ENCODE data around the gene OR7G3.

OR7G3 gene

DNA sequence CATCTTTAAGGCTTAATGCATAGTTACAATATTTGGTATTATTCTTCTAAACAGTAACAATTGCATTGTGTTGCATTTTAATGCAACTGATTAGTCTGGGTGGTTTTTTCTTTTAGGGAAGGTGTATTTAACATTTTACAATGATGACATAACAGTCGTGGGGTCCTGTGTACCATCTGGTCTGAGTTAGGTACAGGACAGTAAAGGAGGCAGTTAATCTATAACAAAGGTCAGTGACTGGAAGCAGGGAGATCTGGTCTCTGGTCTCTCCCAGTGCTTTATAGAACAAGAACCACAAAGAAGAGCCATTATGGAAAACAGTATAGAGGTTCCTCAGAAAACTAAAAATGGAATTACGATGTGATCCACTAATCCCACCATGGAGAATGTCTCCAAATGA, 16.8 kb downstream of the OR7G3 start:
- Histone ChIP-seq H3K27ac (ENCODE audit: low read depth, low read length) (no peak overlapping the region), H3K4me1 (ENCODE audit: control insufficient read depth, insufficient read depth, low read length, unreplicated experiment) (no peaks in the 10 kb centered on the region), H3K36me3 (ENCODE audit: insufficient read depth, low read length) (no peaks in the 10 kb centered on the region), H3K27me3 (ENCODE audit: insufficient read depth, low read length) (peaks cover 12% of the 10 kb centered on the region; the same call in 1 of the 2 replicates), H3K4me3 (ENCODE audit: low read depth, low read length) (no peak overlapping the region), H2AFZ (ENCODE audit: low read length, unreplicated experiment) (no peak overlapping the region), H3K79me2 (ENCODE audit: control insufficient read depth, insufficient read depth, low read length, unreplicated experiment) (no peaks in the 10 kb centered on the region)

GRCh38 chr19:9107375-9107774, 19.4 kb downstream of the OR7G3 start, which contains the start of gene OR7G2:
Gene OR7G2 (minus strand): TSS chr19:9107475. CDS start chr19:9103243, 4,232 bp downstream.
- H3K27ac ChIP-seq (ENCODE audit: low read depth, low read length) = no peak within 1 kb of the TSS
- H3K27me3 ChIP-seq (ENCODE audit: insufficient read depth, low read length) = peaks cover 11% of the 10 kb centered on the region
- H3K79me2 ChIP-seq (ENCODE audit: control insufficient read depth, insufficient read depth, low read length, unreplicated experiment) = no peaks in the 10 kb centered on the region
- H3K4me1 ChIP-seq (ENCODE audit: control insufficient read depth, insufficient read depth, low read length, unreplicated experiment) = no peaks in the 10 kb centered on the region
- H3K4me3 ChIP-seq (ENCODE audit: low read depth, low read length) = no peak within 1 kb of the TSS
- no peaks in the 10 kb centered on the region for H3K36me3 ChIP-seq (ENCODE audit: insufficient read depth, low read length)
- no peak within 1 kb of the TSS for H2AFZ ChIP-seq (ENCODE audit: low read length, unreplicated experiment)

DNA sequence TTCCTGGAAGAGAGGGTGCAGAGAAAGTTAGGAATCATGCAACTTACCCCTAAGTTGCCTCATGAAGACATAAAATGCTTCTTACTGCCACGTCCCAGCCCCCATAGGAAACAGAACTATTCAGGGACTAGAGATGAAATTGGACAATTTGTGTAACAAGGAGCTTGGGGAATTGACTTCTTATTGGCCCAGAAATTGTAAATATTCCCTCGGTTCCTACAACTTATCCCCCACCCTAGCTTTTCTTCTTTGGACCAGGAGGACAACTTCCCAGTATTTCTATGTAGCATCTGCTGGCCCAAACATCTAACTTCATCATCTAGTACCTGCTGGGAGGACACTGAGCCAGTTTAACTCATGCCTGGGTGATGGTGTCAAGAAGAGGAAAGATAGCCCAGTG, 40.0 kb downstream of the OR7G3 start, which contains the start of gene OR1M1:
Gene OR1M1, plus strand, starts transcription at position 301 of the 400 bp plus-strand sequence. CDS start 6,184 bp downstream, outside the sequence.
- Histone ChIP-seq H3K4me1 (ENCODE audit: control insufficient read depth, insufficient read depth, low read length, unreplicated experiment) (no peaks in the 10 kb centered on the region), H3K79me2 (ENCODE audit: control insufficient read depth, insufficient read depth, low read length, unreplicated experiment) (no peaks in the 10 kb centered on the region), H3K27me3 (ENCODE audit: insufficient read depth, low read length) (peaks cover 3% of the 10 kb centered on the region), H2AFZ (ENCODE audit: low read length, unreplicated experiment) (no peak within 1 kb of the TSS), H3K27ac (ENCODE audit: low read depth, low read length) (no peak within 1 kb of the TSS), H3K36me3 (ENCODE audit: insufficient read depth, low read length) (no peaks in the 10 kb centered on the region), H3K4me3 (ENCODE audit: low read depth, low read length) (no peak within 1 kb of the TSS)

DNA sequence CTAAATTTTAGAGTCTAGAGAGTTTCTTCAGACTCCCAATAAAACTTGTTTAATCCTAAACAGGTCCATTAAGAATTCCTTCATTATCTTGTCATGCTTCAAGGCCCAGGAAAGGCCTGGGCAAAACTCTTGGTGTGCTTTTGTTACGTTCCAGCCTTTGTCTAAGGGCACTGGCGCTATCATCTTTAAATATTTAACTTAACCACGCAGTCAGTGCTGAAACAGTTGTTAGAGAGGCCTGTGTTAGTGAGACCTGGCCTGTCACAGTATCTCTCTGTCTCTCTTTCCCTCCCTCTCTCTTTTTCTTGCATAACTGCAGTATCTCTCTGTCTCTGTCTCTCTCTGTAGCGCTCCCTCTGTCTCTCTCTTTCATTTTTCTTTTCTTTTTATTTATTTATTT, 48.1 kb downstream of the OR7G3 start:
- no peak overlapping the region for H3K27ac ChIP-seq (ENCODE audit: low read depth, low read length)
- H2AFZ ChIP-seq (ENCODE audit: low read length, unreplicated experiment) = no peak overlapping the region
- H3K27me3 ChIP-seq (ENCODE audit: insufficient read depth, low read length) = no peaks in the 10 kb centered on the region
- no peaks in the 10 kb centered on the region for H3K79me2 ChIP-seq (ENCODE audit: control insufficient read depth, insufficient read depth, low read length, unreplicated experiment)
- no peaks in the 10 kb centered on the region for H3K36me3 ChIP-seq (ENCODE audit: insufficient read depth, low read length)
- peaks cover 5% of the 10 kb centered on the region for H3K4me1 ChIP-seq (ENCODE audit: control insufficient read depth, insufficient read depth, low read length, unreplicated experiment)
- no peak overlapping the region for H3K4me3 ChIP-seq (ENCODE audit: low read depth, low read length)

GRCh38 chr19:9076901-9077300, 49.8 kb downstream of the OR7G3 start:
- Histone ChIP-seq H3K79me2 (ENCODE audit: control insufficient read depth, insufficient read depth, low read length, unreplicated experiment) (no peaks in the 10 kb centered on the region), H3K4me3 (ENCODE audit: low read depth, low read length) (no peak overlapping the region), H3K27me3 (ENCODE audit: insufficient read depth, low read length) (no peaks in the 10 kb centered on the region), H2AFZ (ENCODE audit: low read length, unreplicated experiment) (no peak overlapping the region), H3K36me3 (ENCODE audit: insufficient read depth, low read length) (no peaks in the 10 kb centered on the region), H3K27ac (ENCODE audit: low read depth, low read length) (no peak overlapping the region), H3K4me1 (ENCODE audit: control insufficient read depth, insufficient read depth, low read length, unreplicated experiment) (peaks cover 5% of the 10 kb centered on the region)

Data from ACC112 (cell line).